Measurements from ENCODE around the gene DGKH.
A peak's percentile ranks its signal among the peaks of the same experiment; 100 is the strongest.
"Not testable (repeated sequence)": the region's sequence is repeated elsewhere in the genome, so short reads cannot be mapped to it uniquely, and the experiment has no call there.

DNA sequence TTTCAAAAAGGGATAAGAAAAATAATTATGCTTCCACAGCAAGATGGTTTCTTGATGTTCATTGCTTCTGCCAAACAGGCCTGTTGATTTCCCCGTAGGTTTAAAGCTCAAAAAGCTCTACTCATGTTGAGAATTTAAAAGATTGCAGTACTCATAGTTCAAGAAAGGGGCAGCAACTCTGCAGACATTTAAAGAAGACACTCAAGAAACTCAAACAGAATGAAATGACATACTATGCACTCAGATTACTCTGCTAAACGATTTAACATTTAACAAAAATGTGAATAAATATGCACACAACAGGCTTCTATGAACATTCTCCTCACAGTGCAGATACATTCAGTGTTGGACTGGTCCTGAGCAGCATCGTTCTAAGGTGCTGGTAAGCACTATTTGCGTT lies 22.7 kb downstream of the DGKH start:
- TF ChIP-seq, protein P1, sequence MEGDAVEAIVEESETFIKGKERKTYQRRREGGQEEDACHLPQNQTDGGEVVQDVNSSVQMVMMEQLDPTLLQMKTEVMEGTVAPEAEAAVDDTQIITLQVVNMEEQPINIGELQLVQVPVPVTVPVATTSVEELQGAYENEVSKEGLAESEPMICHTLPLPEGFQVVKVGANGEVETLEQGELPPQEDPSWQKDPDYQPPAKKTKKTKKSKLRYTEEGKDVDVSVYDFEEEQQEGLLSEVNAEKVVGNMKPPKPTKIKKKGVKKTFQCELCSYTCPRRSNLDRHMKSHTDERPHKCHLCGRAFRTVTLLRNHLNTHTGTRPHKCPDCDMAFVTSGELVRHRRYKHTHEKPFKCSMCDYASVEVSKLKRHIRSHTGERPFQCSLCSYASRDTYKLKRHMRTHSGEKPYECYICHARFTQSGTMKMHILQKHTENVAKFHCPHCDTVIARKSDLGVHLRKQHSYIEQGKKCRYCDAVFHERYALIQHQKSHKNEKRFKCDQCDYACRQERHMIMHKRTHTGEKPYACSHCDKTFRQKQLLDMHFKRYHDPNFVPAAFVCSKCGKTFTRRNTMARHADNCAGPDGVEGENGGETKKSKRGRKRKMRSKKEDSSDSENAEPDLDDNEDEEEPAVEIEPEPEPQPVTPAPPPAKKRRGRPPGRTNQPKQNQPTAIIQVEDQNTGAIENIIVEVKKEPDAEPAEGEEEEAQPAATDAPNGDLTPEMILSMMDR (conservative IDR thresholded peaks at IDR 0.05; ENCODE audit: low read length), result peak; percentile 53
- not testable (repeated sequence) for TF ChIP-seq EZH2phosphoT487 (IDR thresholded peaks at IDR 0.05; ENCODE audit: borderline replicate concordance)
